NOMO-1 treated with DMSO at 0.1 percent for 48 hours (cell line): ENCODE data around the gene PKD1.

ENCODE experiments used
- DNase-seq: peaks from one replicate; lab custom pipeline; 2025; ENCODE audit not compliant: unreplicated experiment; lab: John Stamatoyannopoulos, UW

The PKD1 gene

DNA sequence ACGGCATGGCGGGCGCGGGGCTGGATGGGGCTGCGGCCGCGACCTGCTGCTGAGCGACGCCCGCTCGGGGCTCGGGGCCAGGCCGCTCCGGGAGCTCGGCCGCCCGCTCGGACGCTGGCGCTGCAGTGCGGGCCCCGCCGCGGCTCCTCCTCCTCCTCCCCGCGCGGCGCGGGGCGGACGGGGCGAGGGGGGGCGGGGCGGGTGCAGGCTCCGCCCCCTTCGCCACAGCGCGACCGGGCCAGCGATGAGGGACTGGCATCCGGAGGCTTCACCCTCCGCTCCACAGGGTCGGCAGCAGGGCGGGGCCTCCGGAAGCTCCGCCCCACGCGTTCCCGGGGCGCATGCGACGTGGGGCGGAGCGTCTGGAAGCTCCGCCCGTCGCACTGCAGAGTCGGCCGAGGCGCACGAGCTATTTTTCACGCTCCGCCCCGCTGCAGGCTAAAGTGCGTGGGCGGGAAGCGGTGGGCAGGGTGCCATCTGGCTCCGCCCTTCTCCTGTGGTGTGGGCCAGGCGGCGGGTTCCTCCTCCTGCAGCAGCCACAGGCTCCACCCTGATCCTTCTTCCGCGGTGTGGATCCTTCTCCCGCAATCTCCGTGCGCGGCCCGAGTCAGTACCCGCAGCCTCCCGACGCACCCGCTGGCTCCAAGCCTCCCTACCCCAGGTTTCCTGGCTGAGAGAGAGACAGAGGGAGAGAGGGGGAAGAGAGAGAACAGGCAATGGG is at the start of gene PKD1:
Gene PKD1 (minus strand): TSS at position 129 of the 721 bp plus-strand sequence. CDS start 209 bp downstream, outside the sequence.
- peak; percentile 84 for DNase-seq

DNA sequence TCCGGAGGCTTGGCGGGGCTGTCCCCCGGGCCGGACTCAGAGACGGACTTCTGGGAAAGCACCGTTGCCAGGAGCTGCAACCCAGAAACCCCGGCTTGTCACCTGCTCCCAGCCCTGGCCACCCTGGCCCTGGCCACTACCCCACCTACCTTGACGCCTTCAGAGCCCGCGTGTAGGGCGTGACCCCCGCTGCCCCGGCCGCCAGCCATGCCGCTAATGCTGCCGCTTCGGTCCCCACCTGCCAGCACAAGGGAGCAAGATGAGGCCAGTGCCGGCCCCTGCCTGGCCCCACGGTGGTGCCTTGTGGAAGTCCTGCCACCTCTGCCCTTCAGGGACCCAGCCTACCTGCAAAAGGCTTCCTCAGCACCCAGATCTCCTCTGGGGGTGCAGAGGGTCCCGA is 49.3 kb upstream of the PKD1 start:
- DNase-seq: no peak

DNA sequence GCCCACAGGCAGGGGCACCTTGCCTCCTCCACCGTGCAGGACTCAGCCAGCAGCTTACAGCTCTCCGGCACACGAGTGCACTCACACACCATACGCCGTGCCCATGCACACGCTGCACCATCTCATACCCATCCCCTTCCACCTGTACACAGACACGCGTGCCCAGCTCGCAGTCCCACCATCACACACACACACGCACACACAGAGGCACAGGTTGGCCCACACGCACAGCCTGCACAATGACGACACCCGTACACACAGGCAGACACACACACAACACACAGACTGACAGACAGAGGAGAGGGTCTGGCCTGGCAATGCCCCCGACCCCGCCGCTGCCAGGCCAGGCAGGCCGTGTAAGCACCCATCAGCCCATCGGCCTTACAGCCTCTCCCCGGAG is 48.6 kb upstream of the PKD1 start:
- no peak for DNase-seq

DNA sequence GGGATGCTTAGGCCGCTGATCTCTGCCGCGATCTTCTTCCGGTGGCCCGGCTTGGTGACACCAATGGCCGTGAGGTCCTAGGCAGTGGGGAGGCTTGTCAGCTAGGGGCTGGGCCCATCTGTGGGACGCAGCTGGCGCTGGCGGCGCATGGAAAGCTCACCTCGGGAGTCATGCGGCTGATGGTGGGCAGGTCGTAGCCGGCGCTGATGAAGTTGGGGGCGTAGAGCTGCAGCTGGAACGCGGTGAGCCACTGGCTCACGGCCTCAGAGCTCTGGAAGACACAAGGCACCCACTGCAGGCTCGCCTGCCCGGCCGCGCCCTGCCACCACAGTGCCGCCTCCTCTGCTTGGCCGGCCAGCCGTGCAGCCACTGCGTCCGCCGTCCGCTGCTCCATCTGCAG is 48.0 kb upstream of the PKD1 start:
- no peak for DNase-seq

DNA sequence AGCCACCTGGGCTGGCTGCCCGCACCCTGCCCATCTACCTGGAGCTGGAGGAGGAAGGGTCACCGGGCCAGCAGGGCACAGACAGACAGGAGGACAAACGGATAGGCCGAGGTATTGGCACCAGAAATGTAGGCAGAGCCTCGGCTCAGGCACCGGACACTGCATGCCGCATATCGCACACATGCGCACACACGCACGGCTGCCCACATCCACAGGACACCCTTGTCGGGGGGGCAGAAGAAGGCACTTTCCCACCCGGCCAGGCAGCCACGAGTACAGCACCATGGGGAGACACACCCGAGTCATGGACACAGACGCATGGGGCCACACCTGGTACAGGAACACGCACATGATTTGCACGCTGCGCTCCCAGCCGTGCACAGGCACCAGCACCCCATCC is 46.3 kb upstream of the PKD1 start:
- no peak for DNase-seq

DNA sequence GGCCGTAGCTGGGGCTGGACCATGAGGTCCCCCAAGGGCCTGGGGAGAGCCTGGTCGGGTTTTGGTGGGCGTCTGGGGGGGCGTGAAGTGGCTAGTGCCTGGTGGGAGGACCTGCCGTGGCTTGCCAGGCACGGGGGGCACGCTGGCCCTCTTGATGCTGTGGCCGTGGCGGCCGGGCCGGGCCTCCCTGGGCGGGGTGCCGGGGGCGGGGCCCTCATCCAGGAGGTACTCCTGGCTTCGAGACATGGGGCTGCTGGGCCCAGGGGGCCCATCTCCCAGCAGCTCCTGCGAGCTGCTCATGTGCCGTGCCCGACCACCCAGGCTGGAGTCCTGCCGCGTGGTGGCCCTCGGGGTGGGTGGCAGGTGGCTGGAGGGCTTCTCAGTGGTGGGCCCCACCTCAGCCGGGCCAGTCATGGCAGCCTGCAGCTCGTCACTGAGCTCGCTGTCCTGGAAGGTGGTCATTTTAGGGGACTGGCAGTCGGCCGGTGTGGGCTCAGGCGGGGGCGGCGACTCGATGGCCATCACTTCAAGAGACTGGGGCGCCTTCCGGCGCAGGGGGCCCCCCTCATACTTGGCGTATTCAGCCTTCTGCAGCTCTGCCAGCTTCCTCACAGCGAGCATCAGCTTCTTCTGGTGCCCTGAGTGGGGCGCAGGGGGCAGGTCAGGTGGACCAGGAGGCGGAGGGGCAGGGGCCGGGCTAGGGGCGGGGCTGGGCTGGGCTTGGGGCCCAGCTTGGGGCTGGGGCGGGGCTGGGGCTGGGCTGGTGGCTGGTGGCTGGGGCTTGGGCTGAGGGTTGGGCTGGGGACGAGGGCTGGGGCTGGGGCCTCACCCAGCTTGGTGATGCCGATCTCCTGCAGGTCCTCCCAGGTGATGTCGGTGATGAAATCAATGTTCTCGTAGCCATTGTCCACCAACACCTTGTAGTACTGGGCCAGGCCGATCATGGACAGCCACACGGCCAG is 45.5 kb upstream of the PKD1 start:
- DNase-seq: no peak

DNA sequence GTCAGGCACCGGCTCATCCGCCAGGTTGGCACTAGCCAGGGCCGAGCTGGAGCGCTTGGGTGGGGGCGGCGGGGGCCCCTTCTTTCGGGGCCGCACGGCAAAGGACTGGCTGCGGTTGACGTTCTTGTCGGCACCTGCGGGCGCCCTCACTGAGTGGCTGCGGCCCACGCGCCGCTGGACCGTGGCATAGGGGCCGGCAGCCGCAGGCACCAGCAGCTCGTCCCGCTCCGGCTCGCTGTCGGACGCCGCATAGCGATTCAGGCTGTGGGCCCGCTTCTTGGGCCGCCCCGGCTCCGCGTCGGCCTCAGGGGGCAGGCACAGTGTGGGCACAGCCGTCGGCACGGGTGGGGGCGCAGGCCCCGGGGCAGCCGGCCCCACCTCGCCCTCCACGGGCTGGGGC is 44.8 kb upstream of the PKD1 start:
- DNase-seq: no peak

DNA sequence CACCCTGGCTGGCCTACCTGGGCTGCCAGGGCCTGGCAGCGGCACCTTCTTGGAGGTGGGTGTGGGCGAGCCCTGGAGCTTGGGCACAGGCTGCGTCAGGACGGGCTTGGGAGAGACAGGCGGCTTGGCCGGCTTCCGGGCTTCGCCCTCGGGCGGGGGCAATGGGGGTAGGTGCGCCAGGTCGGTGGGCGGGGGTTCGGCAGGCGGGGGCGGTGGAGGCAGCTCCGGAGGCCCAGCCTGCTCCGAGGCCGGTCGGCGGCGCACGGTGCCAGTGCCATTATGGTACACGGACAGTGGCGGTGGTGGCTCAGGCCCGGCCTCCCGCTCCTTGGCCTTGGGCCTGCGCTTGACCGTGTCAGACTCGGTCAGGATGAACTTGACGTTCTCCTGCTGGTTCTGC is 43.9 kb upstream of the PKD1 start:
- no peak for DNase-seq

DNA sequence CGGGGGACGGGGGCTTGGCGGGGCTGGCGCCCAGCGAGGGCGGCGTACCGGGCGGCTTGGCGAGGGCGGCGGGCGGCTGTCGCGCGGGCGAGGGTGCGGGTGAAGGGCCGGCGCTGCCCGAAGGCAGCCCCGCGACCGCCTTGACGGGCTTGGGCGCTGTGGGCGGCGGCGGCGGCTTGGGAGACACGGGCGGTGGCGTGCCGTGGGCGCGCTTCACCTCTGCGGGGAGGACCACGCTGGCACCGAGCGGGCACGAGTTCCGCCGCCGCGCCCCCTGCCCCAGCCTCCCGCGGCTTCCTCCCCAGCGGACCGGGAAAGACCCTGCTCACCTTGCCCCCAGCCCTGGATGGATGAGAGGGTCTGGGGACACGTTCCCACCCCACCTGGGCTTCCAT is 43.4 kb upstream of the PKD1 start:
- DNase-seq: no peak

DNA sequence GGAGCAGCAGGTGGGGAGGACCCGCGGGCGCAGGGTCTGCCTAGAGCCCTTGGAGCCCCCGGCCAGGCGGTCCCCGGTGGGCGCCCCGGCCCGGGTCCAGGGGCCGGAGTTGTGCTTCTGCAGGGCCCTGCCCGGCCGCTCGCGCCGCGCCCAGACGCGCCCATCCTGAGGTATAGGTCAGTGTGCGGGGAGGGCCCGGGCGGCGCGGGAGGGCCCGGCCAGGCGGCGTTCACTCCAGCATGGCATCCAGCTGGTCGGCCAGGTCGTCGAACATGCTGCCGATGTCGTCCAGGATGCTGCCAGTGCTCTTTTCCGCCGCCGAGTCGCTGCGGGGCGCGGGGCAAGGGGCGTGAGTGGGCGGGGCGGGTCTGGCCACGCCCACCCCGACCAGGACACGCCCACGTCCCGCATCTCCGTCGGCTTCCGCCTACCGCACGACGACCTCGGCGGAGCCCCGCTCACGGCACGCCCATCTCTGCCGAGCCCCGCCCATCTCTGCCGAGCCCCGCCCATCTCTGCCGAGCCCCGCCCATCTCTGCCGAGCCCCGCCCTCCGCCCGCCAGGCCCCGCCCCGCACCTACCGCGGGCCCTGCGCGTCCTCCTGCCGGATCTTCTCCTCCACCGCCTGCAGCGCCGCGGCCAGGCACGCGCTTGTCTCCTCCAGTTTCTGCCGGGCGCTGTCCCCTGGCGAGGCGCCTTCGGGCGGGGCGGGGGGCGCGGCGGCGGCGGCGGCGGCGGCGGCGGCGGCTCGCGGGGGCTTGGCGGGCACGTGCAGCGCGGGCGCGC is 42.8 kb upstream of the PKD1 start:
- DNase-seq: no peak

DNA sequence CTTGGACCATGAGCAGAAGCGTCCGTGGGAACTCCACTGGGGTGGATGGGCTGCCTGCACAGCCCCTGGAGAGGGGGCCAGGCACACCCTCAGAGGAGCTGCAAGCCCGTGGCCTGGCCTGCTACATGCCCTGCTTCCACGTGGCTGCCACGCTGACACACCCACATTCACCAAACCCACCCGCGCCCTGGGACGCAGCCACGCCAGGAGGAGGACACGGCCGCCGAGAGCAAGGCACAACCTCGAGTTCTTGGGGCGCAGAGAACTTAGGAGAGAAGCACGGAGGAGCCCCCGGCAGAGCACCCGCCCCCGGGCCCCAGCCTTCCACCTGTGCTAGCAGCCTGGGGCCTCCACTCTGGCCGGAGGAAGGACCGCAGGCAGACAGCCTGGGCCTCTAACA is 41.9 kb upstream of the PKD1 start:
- no peak for DNase-seq

DNA sequence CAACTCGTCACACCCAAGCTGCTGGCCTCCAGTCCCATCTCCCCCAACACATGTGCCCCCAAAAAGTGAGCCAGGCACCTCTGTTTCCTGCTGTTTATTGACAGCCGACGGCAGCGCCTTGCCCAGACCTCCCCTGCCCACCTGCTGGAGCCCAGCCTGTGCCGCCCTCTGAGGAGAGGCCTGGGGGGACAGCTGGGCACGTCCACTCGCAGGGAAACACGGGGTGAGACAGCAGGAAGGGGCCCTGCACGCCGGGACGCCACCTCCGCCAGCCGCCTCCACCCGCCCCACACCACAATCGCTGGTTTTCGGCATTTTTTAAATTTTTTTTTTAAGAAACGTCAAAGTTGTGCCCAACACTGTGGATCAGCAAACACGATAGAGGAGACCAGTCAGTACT is 41.4 kb upstream of the PKD1 start:
- DNase-seq: no peak

DNA sequence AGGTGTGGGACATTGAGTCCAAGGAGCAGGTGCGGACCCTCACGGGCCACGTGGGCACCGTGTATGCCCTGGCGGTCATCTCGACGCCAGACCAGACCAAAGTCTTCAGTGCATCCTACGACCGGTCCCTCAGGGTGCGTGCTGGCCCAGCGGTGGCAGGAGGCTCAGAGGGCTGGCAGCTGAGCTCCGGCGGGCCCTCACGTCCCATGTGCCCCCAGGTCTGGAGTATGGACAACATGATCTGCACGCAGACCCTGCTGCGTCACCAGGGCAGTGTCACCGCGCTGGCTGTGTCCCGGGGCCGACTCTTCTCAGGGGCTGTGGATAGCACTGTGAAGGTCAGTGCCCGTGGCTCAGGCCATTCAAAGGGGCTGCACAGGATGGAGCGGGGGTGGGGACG is 40.3 kb upstream of the PKD1 start:
- DNase-seq: no peak

DNA sequence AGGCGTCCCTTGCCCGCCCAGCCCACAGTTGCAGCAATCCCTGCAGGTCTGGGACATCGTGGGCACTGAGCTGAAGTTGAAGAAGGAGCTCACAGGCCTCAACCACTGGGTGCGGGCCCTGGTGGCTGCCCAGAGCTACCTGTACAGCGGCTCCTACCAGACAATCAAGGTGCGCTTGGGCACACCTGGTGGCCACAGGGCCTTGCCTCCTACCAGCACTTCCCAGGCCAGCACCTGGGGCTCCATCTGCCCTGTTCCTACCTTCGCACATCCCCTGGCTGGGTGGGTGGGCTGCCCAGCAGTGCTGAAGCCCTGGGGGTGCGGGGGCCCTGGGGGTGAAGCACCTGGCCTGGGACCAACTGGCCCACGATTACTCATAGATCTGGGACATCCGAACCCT is 39.8 kb upstream of the PKD1 start:
- no peak for DNase-seq

DNA sequence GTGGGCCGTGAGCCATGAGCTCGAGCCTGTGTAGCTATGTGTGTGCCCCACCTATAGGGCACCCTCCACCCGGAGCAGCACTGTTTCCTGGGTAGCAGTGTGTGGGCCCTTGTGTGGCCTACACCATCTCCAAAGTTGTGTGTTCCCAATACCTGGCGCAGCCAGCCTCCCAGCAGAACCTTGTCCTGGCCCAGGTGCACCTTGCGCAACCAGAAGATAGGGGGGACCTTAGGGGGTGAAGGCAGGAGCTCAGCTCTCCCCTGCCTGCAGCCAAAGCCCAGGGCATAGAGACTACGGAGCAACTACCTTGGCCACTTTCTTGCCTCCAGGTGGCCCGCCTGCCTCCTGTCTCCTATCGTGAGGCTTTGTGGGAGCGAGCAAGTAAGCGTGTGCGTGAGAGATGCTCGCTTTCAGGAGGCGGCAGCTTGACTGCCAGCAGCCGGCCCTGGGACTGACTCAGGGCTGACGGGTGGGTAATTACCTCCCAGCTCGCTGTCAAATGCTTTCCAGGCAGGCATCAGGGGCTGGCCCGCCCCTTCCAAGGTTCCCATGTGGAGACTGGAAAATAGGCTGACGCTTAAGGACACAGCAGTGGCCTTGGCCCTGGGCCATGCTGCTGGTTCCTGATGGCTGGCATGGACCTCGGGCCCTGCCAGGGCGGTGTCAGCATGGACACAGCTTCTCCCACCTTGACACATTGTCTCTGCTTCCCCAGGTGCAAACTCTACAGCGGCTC is 38.9 kb upstream of the PKD1 start:
- no peak for DNase-seq

DNA sequence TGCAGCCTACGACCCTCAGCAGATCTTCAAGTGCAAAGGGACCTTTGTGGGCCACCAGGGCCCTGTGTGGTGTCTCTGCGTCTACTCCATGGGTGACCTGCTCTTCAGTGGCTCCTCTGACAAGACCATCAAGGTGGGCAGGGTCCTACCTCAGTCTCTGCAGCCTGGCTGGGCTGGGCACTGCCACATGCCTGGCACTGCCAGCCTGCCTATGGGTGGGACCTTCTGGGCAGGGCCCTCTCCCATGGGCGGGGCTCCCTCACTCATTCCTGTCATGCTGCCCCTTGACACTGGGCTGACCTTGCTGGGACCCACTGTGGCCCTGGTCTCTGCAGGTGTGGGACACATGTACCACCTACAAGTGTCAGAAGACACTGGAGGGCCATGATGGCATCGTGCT is 38.2 kb upstream of the PKD1 start:
- DNase-seq: no peak

DNA sequence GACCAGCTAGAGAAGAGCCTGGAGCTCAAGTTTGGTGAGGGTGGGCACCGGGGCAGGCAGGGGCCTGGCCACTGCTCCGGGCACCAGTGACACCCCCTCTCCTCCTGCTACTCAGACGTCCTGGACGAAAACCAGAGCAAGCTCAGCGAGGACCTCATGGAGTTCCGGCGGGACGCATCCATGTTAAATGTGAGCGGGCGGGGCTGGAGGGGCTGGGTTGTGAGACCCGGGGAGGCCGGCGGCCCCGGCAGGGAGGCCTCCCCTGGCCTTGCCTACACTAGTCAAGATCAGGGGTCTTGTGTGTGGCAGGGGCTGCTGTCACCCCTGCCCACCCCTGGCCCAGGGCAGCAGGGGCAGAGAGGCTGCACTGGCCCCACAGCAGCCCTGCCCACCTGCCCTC is 37.7 kb upstream of the PKD1 start:
- DNase-seq: no peak

DNA sequence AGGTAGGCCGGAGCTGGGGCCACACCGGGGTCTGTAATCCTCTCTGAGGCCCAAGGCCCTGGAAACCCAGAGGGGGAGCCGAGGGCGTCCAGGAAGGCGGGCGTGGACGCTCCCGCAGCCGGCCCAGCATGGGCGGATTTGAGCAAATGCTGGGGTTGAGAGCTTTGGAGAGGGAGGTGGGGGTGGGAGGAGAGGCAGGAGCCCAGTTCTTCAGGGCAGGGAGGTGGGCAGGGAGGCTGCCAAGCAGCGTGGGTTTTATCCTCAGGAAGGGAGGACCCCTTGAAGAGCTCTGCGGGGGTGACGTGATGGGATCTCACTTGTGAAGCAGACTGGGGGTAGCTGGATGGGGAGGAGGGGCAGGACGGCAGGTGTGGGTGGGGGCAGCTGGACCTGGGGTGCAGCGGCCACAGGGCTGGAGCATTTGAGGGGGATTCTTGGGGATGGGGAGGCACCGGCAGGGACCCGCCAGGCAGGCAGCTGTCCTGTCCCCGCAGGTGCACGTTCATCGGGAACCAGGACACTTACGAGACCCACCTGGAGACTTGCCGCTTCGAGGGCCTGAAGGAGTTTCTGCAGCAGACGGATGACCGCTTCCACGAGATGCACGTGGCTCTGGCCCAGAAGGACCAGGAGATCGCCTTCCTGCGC is 37.1 kb upstream of the PKD1 start:
- no peak for DNase-seq

DNA sequence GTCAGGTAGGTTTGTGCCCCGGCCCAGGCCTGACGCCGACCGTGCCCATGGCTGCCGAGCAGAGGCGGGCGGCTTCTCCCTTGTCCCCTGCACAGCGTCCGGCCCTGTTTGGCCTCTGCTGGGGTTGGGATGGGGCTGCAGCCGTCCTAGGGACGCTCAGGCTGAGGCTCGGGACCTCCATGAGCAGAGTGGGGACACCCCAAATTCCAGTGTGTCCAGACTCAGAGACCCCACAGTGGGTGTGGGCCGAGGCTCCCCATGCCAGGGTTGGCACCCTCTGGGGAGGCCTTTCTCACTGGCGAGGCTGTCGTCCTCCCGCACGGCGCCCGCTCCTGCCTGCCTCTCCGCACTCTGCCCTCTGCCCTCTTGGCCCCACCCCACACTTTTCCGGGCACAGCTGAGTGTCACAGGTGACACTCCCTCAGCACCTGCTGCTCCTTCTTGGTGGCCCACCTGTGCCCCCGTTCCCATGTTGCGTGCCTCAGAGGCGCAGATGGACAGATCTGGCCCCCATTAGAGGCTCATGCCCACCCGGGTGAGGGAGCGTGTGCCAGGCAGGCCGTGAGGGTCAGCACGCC is 36.0 kb upstream of the PKD1 start:
- DNase-seq: no peak
